HepG2 (cell line): ENCODE measurements around the gene RFTN1. TPM values are rescaled to one million over a fixed set of nuclear protein-coding genes. Genes with fewer than 3 reads are reported as not detected.
A peak's percentile ranks its signal among the peaks of the same experiment; 100 is the strongest.

Experiments used
- AGO2 ChIP-seq: fragments of 200-400 bp; formaldehyde crosslinking; optimal IDR thresholded peaks from 2 replicates; pipeline ENCODE3; 2017; ENCODE audit warnings: mild to moderate bottlenecking, low read depth, low read length, moderate library complexity
- CHCHD3 ChIP-seq: sonication (generic); formaldehyde crosslinking; IDR thresholded peaks from 2 replicates; pipeline ENCODE4 v1.8.0; 2022; ENCODE audit warnings: mild to moderate bottlenecking, missing genetic modification reagents, moderate library complexity
- DNMT1 ChIP-seq: sonication (generic); formaldehyde crosslinking; IDR thresholded peaks from 2 replicates; pipeline ENCODE4 v1.5.1; 2020; ENCODE audit warnings: mild to moderate bottlenecking, missing genetic modification reagents
- ETV6 ChIP-seq: sonication (generic); formaldehyde crosslinking; conservative IDR thresholded peaks from 2 replicates; pipeline ENCODE4 v1.4.0; 2020; ENCODE audit warnings: missing genetic modification reagents
- HMG20A ChIP-seq: IDR thresholded peaks from 2 replicates; pipeline ENCODE4 v1.6.1; 2016; ENCODE audit warnings: borderline replicate concordance
- HOXA5 ChIP-seq: sonication (generic); formaldehyde crosslinking; IDR thresholded peaks from 2 replicates; pipeline ENCODE4 v1.4.0; 2020; ENCODE audit warnings: missing genetic modification reagents
- MAZ ChIP-seq, 2 experiments: sonication (generic) in 1 of 2; formaldehyde crosslinking in 1 of 2; IDR thresholded peaks; 2 replicates each; pipeline versions ENCODE4 v1.5.0 to v1.6.1; 2012 to 2020; ENCODE audit warnings: low read depth in 2 of 2, mild to moderate bottlenecking in 2 of 2, borderline replicate concordance in 1 of 2, improper control_type of control experiment in 1 of 2, low read length in 1 of 2, missing genetic modification reagents in 1 of 2, moderate library complexity in 1 of 2
- NFE2 ChIP-seq: sonication (generic); formaldehyde crosslinking; IDR thresholded peaks from 2 replicates; pipeline ENCODE4 v1.4.0; 2020; ENCODE audit warnings: missing genetic modification reagents
- NR2F6 ChIP-seq, 2 experiments: IDR thresholded peaks; 2 replicates each; pipeline ENCODE4 v1.6.1; 2016; ENCODE audit warnings: antibody characterized with exemption in 1 of 2, mild to moderate bottlenecking in 1 of 2
- PHB2 ChIP-seq: fragments of 450-650 bp; IDR thresholded peaks from 2 replicates; pipeline ENCODE4 v1.6.1; 2018; ENCODE audit not compliant: partially characterized antibody
- ZNF317 ChIP-seq: sonication (generic); formaldehyde crosslinking; IDR thresholded peaks from 2 replicates; pipeline ENCODE4 v1.5.0; 2020; ENCODE audit warnings: mild to moderate bottlenecking, missing genetic modification reagents
- ZNF431 ChIP-seq: sonication (generic); formaldehyde crosslinking; IDR thresholded peaks from 2 replicates; pipeline ENCODE4 v1.9.0; 2022; ENCODE audit warnings: missing genetic modification reagents, low read depth, mild to moderate bottlenecking, borderline replicate concordance
- ZNF589 ChIP-seq: sonication (generic); formaldehyde crosslinking; conservative IDR thresholded peaks from 2 replicates; pipeline ENCODE4 v1.8.0; 2022; ENCODE audit warnings: mild to moderate bottlenecking, moderate library complexity, missing genetic modification reagents
- ZNF619 ChIP-seq: sonication (generic); formaldehyde crosslinking; IDR thresholded peaks from 2 replicates; pipeline ENCODE4 v1.4.0; 2020; ENCODE audit warnings: mild to moderate bottlenecking, missing genetic modification reagents
- polyA plus RNA-seq, 8 experiments: library from polyadenylated mRNA; depleted of rRNA in 3 of 8; stranded (reverse) in 7 of 8; unstranded in 1 of 8; fragments of >200 nt; fragmentation: Illumina TruSeq in 4 of 8; extraction: Trizol in 4 of 8; gene quantifications; 2 replicates each; pipeline versions ENCODE4 v1.2.1 to v1.2.3, GENCODE V29; 2011 to 2016; ENCODE audit warnings: low read depth in 4 of 8, missing spikeins in 1 of 8, mixed read lengths in 1 of 8; ENCODE audit not compliant: insufficient read depth in 1 of 8
- total RNA-seq, 5 experiments: library from RNA; depleted of rRNA; stranded (reverse); fragments of >200 nt; fragmentation: Illumina TruSeq; extraction: Trizol; gene quantifications; 2 replicates each; pipeline ENCODE4 v1.2.3, GENCODE V29; 2016; ENCODE audit warnings: low read depth in 1 of 5
- TF ChIP-seq, protein P1 (sequence below): sonication (generic); formaldehyde crosslinking; IDR thresholded peaks from 2 replicates; pipeline ENCODE4 v1.4.0; 2020; ENCODE audit warnings: missing genetic modification reagents
- TF ChIP-seq, protein P2 (sequence below): sonication (generic); formaldehyde crosslinking; IDR thresholded peaks from 2 replicates; pipeline ENCODE4 v1.9.0; 2022; ENCODE audit warnings: missing genetic modification reagents, mild to moderate bottlenecking, borderline replicate concordance
- TF ChIP-seq, protein P3 (sequence below): IDR thresholded peaks from 2 replicates; pipeline ENCODE4 v1.6.1; 2018; ENCODE audit warnings: missing genetic modification reagents, mild to moderate bottlenecking, missing compliant biosample characterization
- TF ChIP-seq, protein P4 (sequence below): IDR thresholded peaks from 2 replicates; pipeline ENCODE4 v1.6.1; 2016; ENCODE audit warnings: missing compliant biosample characterization, missing genetic modification reagents, borderline replicate concordance
- TF ChIP-seq, protein P5 (sequence below): sonication (generic); formaldehyde crosslinking; conservative IDR thresholded peaks from 2 replicates; pipeline ENCODE4 v1.8.0; 2022; ENCODE audit warnings: missing genetic modification reagents
- TF ChIP-seq, protein P6 (sequence below): IDR thresholded peaks from 2 replicates; pipeline ENCODE4 v1.6.1; 2016; ENCODE audit warnings: control low read depth

The RFTN1 gene
- total and polyA plus RNA-seq, 2 of the 13 experiments (the other 11 are each of a cell fraction or from before 2014, with no cell fraction given): not detected

DNA sequence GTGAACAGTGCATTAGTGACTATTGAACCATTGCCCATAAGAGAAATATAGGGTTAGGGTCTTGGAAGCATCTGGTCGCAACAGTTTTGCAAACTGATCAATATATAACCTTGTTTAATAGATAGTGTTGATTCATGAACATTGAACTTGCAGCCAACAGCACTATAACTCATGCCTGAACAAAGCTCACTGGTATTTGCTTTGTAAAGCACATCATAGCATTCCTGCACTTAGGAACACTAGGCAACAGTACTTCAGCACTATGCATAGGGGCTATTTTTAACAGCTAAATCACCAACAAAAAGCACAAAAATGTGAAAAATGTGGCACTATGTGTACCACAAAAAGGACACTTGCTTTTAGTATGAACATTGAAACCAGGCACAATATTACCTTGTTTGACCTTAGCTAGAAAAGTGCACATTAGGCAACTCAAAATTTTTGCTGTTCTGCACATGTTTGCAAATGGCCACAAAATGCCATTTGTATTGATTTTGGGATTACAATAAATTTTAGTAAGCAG, 180.5 kb downstream of the RFTN1 start (continued):
- TF ChIP-seq, protein P1, sequence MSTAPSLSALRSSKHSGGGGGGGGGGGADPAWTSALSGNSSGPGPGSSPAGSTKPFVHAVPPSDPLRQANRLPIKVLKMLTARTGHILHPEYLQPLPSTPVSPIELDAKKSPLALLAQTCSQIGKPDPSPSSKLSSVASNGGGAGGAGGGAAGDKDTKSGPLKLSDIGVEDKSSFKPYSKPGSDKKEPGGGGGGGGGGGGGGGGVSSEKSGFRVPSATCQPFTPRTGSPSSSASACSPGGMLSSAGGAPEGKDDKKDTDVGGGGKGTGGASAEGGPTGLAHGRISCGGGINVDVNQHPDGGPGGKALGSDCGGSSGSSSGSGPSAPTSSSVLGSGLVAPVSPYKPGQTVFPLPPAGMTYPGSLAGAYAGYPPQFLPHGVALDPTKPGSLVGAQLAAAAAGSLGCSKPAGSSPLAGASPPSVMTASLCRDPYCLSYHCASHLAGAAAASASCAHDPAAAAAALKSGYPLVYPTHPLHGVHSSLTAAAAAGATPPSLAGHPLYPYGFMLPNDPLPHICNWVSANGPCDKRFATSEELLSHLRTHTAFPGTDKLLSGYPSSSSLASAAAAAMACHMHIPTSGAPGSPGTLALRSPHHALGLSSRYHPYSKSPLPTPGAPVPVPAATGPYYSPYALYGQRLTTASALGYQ (CRISPR knock-in tag): peak; percentile 70; the same call in 1 of the 2 replicates
- TF ChIP-seq HMG20A (CRISPR knock-in tag) (peak; percentile 72; the same call in 1 of the 2 replicates), NR2F6 (IDR thresholded peaks at IDR 0.05) (peak; percentile 57; the same call in 1 of the 2 replicates), NR2F6 (CRISPR knock-in tag; IDR thresholded peaks at IDR 0.05) (peak; percentile 67), NFE2 (CRISPR knock-in tag) (no peak), CHCHD3 (CRISPR knock-in tag) (no peak), PHB2 (no peak), ETV6 (CRISPR knock-in tag) (no peak), ZNF431 (CRISPR knock-in tag) (no peak), ZNF317 (peak; percentile 58; the same call in 1 of the 2 replicates), DNMT1 (no peak), ZNF619 (CRISPR knock-in tag) (no peak), HOXA5 (CRISPR knock-in tag) (no peak), ZNF589 (CRISPR knock-in tag) (no peak), MAZ (IDR thresholded peaks at IDR 0.05; ENCODE audit: borderline replicate concordance, low read depth, low read length) (no peak), MAZ (CRISPR knock-in tag; IDR thresholded peaks at IDR 0.05; ENCODE audit: low read depth) (no peak), AGO2 (no peak)
- TF ChIP-seq, protein P2, sequence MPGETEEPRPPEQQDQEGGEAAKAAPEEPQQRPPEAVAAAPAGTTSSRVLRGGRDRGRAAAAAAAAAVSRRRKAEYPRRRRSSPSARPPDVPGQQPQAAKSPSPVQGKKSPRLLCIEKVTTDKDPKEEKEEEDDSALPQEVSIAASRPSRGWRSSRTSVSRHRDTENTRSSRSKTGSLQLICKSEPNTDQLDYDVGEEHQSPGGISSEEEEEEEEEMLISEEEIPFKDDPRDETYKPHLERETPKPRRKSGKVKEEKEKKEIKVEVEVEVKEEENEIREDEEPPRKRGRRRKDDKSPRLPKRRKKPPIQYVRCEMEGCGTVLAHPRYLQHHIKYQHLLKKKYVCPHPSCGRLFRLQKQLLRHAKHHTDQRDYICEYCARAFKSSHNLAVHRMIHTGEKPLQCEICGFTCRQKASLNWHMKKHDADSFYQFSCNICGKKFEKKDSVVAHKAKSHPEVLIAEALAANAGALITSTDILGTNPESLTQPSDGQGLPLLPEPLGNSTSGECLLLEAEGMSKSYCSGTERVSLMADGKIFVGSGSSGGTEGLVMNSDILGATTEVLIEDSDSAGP: no peak
- TF ChIP-seq, protein P3, sequence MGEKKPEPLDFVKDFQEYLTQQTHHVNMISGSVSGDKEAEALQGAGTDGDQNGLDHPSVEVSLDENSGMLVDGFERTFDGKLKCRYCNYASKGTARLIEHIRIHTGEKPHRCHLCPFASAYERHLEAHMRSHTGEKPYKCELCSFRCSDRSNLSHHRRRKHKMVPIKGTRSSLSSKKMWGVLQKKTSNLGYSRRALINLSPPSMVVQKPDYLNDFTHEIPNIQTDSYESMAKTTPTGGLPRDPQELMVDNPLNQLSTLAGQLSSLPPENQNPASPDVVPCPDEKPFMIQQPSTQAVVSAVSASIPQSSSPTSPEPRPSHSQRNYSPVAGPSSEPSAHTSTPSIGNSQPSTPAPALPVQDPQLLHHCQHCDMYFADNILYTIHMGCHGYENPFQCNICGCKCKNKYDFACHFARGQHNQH: no peak
- TF ChIP-seq, protein P4, sequence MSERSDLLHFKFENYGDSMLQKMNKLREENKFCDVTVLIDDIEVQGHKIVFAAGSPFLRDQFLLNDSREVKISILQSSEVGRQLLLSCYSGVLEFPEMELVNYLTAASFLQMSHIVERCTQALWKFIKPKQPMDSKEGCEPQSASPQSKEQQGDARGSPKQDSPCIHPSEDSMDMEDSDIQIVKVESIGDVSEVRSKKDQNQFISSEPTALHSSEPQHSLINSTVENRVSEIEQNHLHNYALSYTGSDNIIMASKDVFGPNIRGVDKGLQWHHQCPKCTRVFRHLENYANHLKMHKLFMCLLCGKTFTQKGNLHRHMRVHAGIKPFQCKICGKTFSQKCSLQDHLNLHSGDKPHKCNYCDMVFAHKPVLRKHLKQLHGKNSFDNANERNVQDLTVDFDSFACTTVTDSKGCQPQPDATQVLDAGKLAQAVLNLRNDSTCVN: no peak
- TF ChIP-seq, protein P5, sequence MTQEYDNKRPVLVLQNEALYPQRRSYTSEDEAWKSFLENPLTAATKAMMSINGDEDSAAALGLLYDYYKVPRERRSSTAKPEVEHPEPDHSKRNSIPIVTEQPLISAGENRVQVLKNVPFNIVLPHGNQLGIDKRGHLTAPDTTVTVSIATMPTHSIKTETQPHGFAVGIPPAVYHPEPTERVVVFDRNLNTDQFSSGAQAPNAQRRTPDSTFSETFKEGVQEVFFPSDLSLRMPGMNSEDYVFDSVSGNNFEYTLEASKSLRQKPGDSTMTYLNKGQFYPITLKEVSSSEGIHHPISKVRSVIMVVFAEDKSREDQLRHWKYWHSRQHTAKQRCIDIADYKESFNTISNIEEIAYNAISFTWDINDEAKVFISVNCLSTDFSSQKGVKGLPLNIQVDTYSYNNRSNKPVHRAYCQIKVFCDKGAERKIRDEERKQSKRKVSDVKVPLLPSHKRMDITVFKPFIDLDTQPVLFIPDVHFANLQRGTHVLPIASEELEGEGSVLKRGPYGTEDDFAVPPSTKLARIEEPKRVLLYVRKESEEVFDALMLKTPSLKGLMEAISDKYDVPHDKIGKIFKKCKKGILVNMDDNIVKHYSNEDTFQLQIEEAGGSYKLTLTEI (CRISPR knock-in tag): no peak
- TF ChIP-seq, protein P6, sequence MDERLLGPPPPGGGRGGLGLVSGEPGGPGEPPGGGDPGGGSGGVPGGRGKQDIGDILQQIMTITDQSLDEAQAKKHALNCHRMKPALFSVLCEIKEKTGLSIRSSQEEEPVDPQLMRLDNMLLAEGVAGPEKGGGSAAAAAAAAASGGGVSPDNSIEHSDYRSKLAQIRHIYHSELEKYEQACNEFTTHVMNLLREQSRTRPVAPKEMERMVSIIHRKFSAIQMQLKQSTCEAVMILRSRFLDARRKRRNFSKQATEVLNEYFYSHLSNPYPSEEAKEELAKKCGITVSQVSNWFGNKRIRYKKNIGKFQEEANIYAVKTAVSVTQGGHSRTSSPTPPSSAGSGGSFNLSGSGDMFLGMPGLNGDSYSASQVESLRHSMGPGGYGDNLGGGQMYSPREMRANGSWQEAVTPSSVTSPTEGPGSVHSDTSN: no peak
